ENCODE results near the gene ACMSD.

DNA sequence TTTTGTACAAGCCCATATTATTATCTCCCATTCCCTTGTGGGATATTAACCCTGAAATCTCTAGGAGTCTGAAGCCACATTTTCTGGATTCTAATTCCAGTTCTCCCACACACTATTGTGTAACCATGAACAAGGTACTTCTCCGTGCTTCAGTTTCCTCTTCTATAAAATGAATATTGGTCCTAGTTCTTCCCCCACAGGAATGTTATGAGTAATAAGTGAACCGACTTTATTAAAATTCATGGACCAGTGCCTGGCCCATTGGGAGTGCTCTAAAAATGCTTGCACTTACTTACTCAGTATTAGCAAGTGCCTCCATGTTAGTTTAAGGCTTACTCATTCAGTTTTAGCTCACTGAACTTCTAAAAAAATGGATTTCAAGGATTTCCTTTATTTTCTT, 1.4 kb upstream of the ACMSD start:
- TF ChIP-seq, protein P1, sequence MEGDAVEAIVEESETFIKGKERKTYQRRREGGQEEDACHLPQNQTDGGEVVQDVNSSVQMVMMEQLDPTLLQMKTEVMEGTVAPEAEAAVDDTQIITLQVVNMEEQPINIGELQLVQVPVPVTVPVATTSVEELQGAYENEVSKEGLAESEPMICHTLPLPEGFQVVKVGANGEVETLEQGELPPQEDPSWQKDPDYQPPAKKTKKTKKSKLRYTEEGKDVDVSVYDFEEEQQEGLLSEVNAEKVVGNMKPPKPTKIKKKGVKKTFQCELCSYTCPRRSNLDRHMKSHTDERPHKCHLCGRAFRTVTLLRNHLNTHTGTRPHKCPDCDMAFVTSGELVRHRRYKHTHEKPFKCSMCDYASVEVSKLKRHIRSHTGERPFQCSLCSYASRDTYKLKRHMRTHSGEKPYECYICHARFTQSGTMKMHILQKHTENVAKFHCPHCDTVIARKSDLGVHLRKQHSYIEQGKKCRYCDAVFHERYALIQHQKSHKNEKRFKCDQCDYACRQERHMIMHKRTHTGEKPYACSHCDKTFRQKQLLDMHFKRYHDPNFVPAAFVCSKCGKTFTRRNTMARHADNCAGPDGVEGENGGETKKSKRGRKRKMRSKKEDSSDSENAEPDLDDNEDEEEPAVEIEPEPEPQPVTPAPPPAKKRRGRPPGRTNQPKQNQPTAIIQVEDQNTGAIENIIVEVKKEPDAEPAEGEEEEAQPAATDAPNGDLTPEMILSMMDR (IDR thresholded peaks at IDR 0.05; ENCODE audit: insufficient read depth, low read length) = no peak
- TF ChIP-seq REST (IDR thresholded peaks at IDR 0.05; ENCODE audit: insufficient replicate concordance, low read depth) = no peak
- no peak for TF ChIP-seq SPI1 (IDR thresholded peaks at IDR 0.05; ENCODE audit: borderline replicate concordance, low read depth)
- no peak for TF ChIP-seq POLR2AphosphoS5 (IDR thresholded peaks at IDR 0.05; ENCODE audit: low read depth)
- TF ChIP-seq GABPA (IDR thresholded peaks at IDR 0.05; ENCODE audit: low read depth) = no peak

All from HL-60 (cell line).